ENCODE data around the gene ADARB2.

DNA sequence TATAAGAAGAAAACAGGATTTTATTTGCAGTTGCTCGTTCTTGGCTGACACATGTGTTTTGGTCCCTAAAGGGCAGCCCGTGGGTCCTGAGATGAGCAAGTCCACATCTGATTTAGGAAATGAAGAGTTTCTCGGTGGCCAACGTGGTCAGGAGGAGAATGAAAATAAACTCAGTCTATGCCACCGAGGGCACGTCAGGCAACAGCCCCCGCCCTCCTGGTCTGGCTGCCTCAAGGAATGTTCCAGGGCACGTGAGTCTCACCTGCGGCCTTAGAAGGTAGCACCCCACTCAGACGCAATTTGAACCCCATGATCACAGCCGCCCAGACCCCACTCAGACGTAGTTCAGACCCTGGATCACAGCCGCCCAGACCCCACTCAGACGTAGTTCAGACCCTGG lies 197.2 kb downstream of the ADARB2 start:
- TF ChIP-seq CTCF (conservative IDR thresholded peaks at IDR 0.05 in 1 of 2, IDR thresholded peaks at IDR 0.05 in 1 of 2; ENCODE audit: low read depth in 1 of 2, low read length in 2 of 2) (no peak), EZH2 (IDR thresholded peaks at IDR 0.05; ENCODE audit: low read length, missing control alignments) (no peak)
